GM23338 (cell line): ENCODE results near the gene IMPACT. TPM values are rescaled to one million over a fixed set of nuclear protein-coding genes. Genes with fewer than 3 reads are reported as not detected.

ENCODE experiments used
- polyA plus RNA-seq: library from polyadenylated mRNA; unstranded; fragments of >200 nt; fragmentation: Nextera tagmentation; extraction: Ambion mirVana; gene quantifications from 2 replicates; pipeline ENCODE4 v1.2.1, GENCODE V29; 2016
- small RNA-seq: library from RNA; depleted of rRNA; stranded (forward); fragments of <200 nt; gene quantifications from one replicate; pipeline ENCODE3, GENCODE V24; 2014; ENCODE audit warnings: low replicate concordance
- total RNA-seq: library from RNA; depleted of rRNA; stranded (reverse); fragments of >200 nt; shearing (Covaris generic); gene quantifications from 2 replicates; pipeline ENCODE4 v1.2.3, GENCODE V29; 2014; rRNA removed

IMPACT gene
- total and polyA plus RNA-seq, 2 experiments from 2014 or later = 42.1 to 47.6 TPM

Small RNA genes within 50 kb of the gene (small RNA-seq; reads per million reads assigned to genes)
- gene RF00019 = not detected

Other genes starting within 250 kb of the IMPACT start
- 64.8 and 71.4 TPM in 2 replicates for gene OSBPL1A, start 28.8 kb upstream of the IMPACT start, total RNA-seq
- 55.6 and 67.5 TPM in 2 replicates for gene OSBPL1A, start 28.8 kb upstream of the IMPACT start, polyA plus RNA-seq
- 0.17 TPM in 1 of 2 replicates, not detected in the other for gene HRH4, start 34.0 kb downstream of the IMPACT start, total RNA-seq
- 0.07 TPM in 1 of 2 replicates, not detected in the other for gene HRH4, start 34.0 kb downstream of the IMPACT start, polyA plus RNA-seq